ENCODE measurements around the gene EEF1AKMT3. TPM values are rescaled to one million over a fixed set of nuclear protein-coding genes. Genes with fewer than 3 reads are reported as not detected.

The EEF1AKMT3 gene
- total and polyA plus RNA-seq, 2 experiments from 2014 or later: 12.4 to 15.7 TPM

- no peaks in the 10 kb centered on the region for H4K20me1 ChIP-seq (ENCODE audit: insufficient read depth)
- no peak overlapping the region for H3K27ac ChIP-seq
- no peak for TF ChIP-seq EZH2 (IDR thresholded peaks at IDR 0.05; ENCODE audit: insufficient read depth, poor library complexity, severe bottlenecking)
- no peak for TF ChIP-seq EZH2phosphoT487 (IDR thresholded peaks at IDR 0.05; ENCODE audit: insufficient read depth, low read depth)
- H3K4me3 ChIP-seq: no peak overlapping the region
- H3F3A ChIP-seq (ENCODE audit: insufficient read depth): peaks cover 8% of the 10 kb centered on the region
- no peaks in the 10 kb centered on the region for H3K36me3 ChIP-seq (ENCODE audit: low read depth)
- 43 to 51% methylated on average over 5 of the region's 5 CpGs for WGBS, 2 experiments (ENCODE audit: low coverage in 1 of 2, low lambda C conversion rate in 2 of 2, missing lambda C conversion rate in 2 of 2)
- peaks cover 40% of the 10 kb centered on the region for H3K27me3 ChIP-seq (replicated peaks; ENCODE audit: insufficient read depth)
- no peaks in the 10 kb centered on the region for H3K9me3 ChIP-seq (ENCODE audit: low read depth)
- no peak overlapping the region for H3K4me2 ChIP-seq (ENCODE audit: unreplicated experiment)
- in situ Hi-C loops (cut with MboI): no loop called here
- H3K79me2 ChIP-seq (ENCODE audit: insufficient read depth): 0 out of 2 replicates have a peak, but pooled peaks cover 7% of the 10 kb centered on the region
- DNase-seq: no peak
- no peak overlapping the region for H2AFZ ChIP-seq
- H3K4me1 ChIP-seq (ENCODE audit: insufficient read depth): peaks cover 4% of the 10 kb centered on the region; the same call in 1 of the 2 replicates
- no peaks in the 10 kb centered on the region for H3K9me2 ChIP-seq (ENCODE audit: insufficient read depth)
- H3K9ac ChIP-seq: no peak overlapping the region
Measured at GRCh38 chr12:57740656-57741412, 31.6 kb upstream of the EEF1AKMT3 start.

GRCh38 chr12:57741413-57741789, 31.0 kb upstream of the EEF1AKMT3 start:
- H3K27ac ChIP-seq: no peak overlapping the region
- no peak overlapping the region for H3K4me2 ChIP-seq (ENCODE audit: unreplicated experiment)
- TF ChIP-seq EZH2phosphoT487 (IDR thresholded peaks at IDR 0.05; ENCODE audit: insufficient read depth, low read depth) (no peak), EZH2 (IDR thresholded peaks at IDR 0.05; ENCODE audit: insufficient read depth, poor library complexity, severe bottlenecking) (no peak)
- H3K9me3 ChIP-seq (ENCODE audit: low read depth): no peaks in the 10 kb centered on the region
- no peak overlapping the region for H3K4me3 ChIP-seq
- H3K4me1 ChIP-seq (ENCODE audit: insufficient read depth): peaks cover 5% of the 10 kb centered on the region; the same call in 1 of the 2 replicates
- DNase-seq: no peak
- no peaks in the 10 kb centered on the region for H3K36me3 ChIP-seq (ENCODE audit: low read depth)
- H3F3A ChIP-seq (ENCODE audit: insufficient read depth): peaks cover 14% of the 10 kb centered on the region
- 22 to 64% methylated on average over 1 of the region's 1 CpG for WGBS, 2 experiments (ENCODE audit: low coverage in 1 of 2, low lambda C conversion rate in 2 of 2, missing lambda C conversion rate in 2 of 2)
- no peak overlapping the region for H3K9ac ChIP-seq
- peaks cover 38% of the 10 kb centered on the region for H3K27me3 ChIP-seq (replicated peaks; ENCODE audit: insufficient read depth)
- H4K20me1 ChIP-seq (ENCODE audit: insufficient read depth): no peaks in the 10 kb centered on the region
- H3K79me2 ChIP-seq (ENCODE audit: insufficient read depth): 0 out of 2 replicates have a peak, but pooled peaks cover 7% of the 10 kb centered on the region
- in situ Hi-C loops (cut with MboI): no loop called here
- no peak overlapping the region for H2AFZ ChIP-seq
- H3K9me2 ChIP-seq (ENCODE audit: insufficient read depth): no peaks in the 10 kb centered on the region

GRCh38 chr12:57741844-57742738, 30.3 kb upstream of the EEF1AKMT3 start:
- TF ChIP-seq EZH2 (IDR thresholded peaks at IDR 0.05; ENCODE audit: insufficient read depth, poor library complexity, severe bottlenecking) (no peak), EZH2phosphoT487 (IDR thresholded peaks at IDR 0.05; ENCODE audit: insufficient read depth, low read depth) (no peak)
- H3K9me3 ChIP-seq (ENCODE audit: low read depth): no peaks in the 10 kb centered on the region
- H3K9ac ChIP-seq: no peak overlapping the region
- H3K27me3 ChIP-seq (replicated peaks; ENCODE audit: insufficient read depth): peaks cover 31% of the 10 kb centered on the region
- H3K4me3 ChIP-seq: no peak overlapping the region
- H3K4me1 ChIP-seq (ENCODE audit: insufficient read depth): peaks cover 5% of the 10 kb centered on the region; the same call in 1 of the 2 replicates
- H3K36me3 ChIP-seq (ENCODE audit: low read depth): peaks cover 2% of the 10 kb centered on the region; the same call in 1 of the 2 replicates
- no peaks in the 10 kb centered on the region for H4K20me1 ChIP-seq (ENCODE audit: insufficient read depth)
- 41 to 42% methylated on average over 13 to 14 of the region's 14 CpGs for WGBS, 2 experiments (ENCODE audit: low coverage in 1 of 2, low lambda C conversion rate in 2 of 2, missing lambda C conversion rate in 2 of 2)
- H3K4me2 ChIP-seq (ENCODE audit: unreplicated experiment): no peak overlapping the region
- in situ Hi-C loops (cut with MboI): no loop called here
- H3K79me2 ChIP-seq (ENCODE audit: insufficient read depth): 0 out of 2 replicates have a peak, but pooled peaks cover 7% of the 10 kb centered on the region
- H3F3A ChIP-seq (ENCODE audit: insufficient read depth): peaks cover 20% of the 10 kb centered on the region
- H3K9me2 ChIP-seq (ENCODE audit: insufficient read depth): no peaks in the 10 kb centered on the region
- DNase-seq: no peak
- no peak overlapping the region for H2AFZ ChIP-seq
- H3K27ac ChIP-seq: no peak overlapping the region

DNA sequence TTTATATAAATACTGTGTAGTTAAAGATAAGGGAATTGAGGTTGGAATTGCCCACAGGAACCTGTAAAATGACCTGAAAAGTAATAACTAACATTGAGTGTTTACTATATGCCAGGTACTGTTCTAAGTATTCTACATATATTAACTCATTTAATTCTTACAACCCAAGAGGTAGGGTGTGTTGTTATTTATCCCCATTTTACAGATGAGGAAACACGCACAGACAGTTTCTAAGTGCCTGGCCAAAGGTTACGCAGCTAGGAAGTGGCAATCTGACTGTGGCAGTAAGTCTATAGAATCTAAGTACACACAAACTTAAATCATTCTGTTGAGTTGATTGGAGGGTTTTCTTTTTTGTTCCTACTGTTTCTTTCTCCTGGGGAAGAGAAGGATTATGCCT, 28.6 kb upstream of the EEF1AKMT3 start:
- Histone ChIP-seq H3K4me3 (no peak overlapping the region), H2AFZ (peak overlapping the region; percentile 73; the same call in 1 of the 2 replicates), H3K4me2 (ENCODE audit: unreplicated experiment) (peak overlapping the region; percentile 20), H4K20me1 (ENCODE audit: insufficient read depth) (no peaks in the 10 kb centered on the region), H3K9ac (peak overlapping the region; percentile 98; the same call in 1 of the 2 replicates), H3F3A (ENCODE audit: insufficient read depth) (peaks cover 25% of the 10 kb centered on the region), H3K27ac (peak overlapping the region; percentile 95; the same call in 1 of the 2 replicates), H3K79me2 (ENCODE audit: insufficient read depth) (peaks cover 7% of the 10 kb centered on the region; the same call in 1 of the 2 replicates), H3K27me3 (replicated peaks; ENCODE audit: insufficient read depth) (peaks cover 16% of the 10 kb centered on the region), H3K9me3 (ENCODE audit: low read depth) (no peaks in the 10 kb centered on the region), H3K4me1 (ENCODE audit: insufficient read depth) (peaks cover 5% of the 10 kb centered on the region; the same call in 1 of the 2 replicates), H3K36me3 (ENCODE audit: low read depth) (peaks cover 11% of the 10 kb centered on the region; the same call in 1 of the 2 replicates), H3K9me2 (ENCODE audit: insufficient read depth) (no peaks in the 10 kb centered on the region)
- in situ Hi-C loops (cut with MboI): no loop called here
- TF ChIP-seq EZH2phosphoT487 (IDR thresholded peaks at IDR 0.05; ENCODE audit: insufficient read depth, low read depth) (no peak), EZH2 (IDR thresholded peaks at IDR 0.05; ENCODE audit: insufficient read depth, poor library complexity, severe bottlenecking) (no peak)
- no peak for DNase-seq
- 67 to 75% methylated on average over 2 of the region's 2 CpGs for WGBS, 2 experiments (ENCODE audit: low coverage in 1 of 2, low lambda C conversion rate in 2 of 2, missing lambda C conversion rate in 2 of 2)
